Chondrocyte (in vitro differentiated cells): ENCODE results near the gene PPP1R13L. TPM values are rescaled to one million over a fixed set of nuclear protein-coding genes. Genes with fewer than 3 reads are reported as not detected.

Experiments
- DNase-seq: peaks from one replicate; pipeline ENCODE4 v3.0.0; 2021; ENCODE audit warnings: mixed read lengths, low spot score
- H3K27ac Mint-ChIP-seq: one replicate; pipeline ENCODE4 v1.8.0; 2021; ENCODE audit warnings: mild to moderate bottlenecking, moderate library complexity, mixed read lengths; ENCODE audit not compliant: unreplicated experiment
- H3K27me3 Mint-ChIP-seq: 2 replicates; pipeline ENCODE4 v1.8.0; 2021; ENCODE audit warnings: low read depth, mixed read lengths
- H3K36me3 Mint-ChIP-seq: 2 replicates; pipeline ENCODE4 v1.8.0; 2021; ENCODE audit warnings: low read depth, mixed read lengths
- H3K4me1 Mint-ChIP-seq: 2 replicates; pipeline ENCODE4 v1.8.0; 2021; ENCODE audit warnings: low read depth, mild to moderate bottlenecking, mixed read lengths
- H3K4me3 Mint-ChIP-seq: one replicate; pipeline ENCODE4 v1.8.0; 2021; ENCODE audit warnings: mild to moderate bottlenecking, moderate library complexity, mixed read lengths; ENCODE audit not compliant: unreplicated experiment
- H3K9me3 Mint-ChIP-seq: 2 replicates; pipeline ENCODE4 v1.8.0; 2021; ENCODE audit warnings: low read depth, mixed read lengths
- total RNA-seq: library from RNA; stranded (reverse); gene quantifications from 3 replicates; pipeline ENCODE4 v1.2.1, GENCODE V29; 2021
- TF ChIP-seq, protein P1 (sequence below): fragments of 200-600 bp; sonication (generic); IDR thresholded peaks from 2 replicates; pipeline ENCODE4 v1.5.0; 2021; ENCODE audit warnings: antibody characterized with exemption, mild to moderate bottlenecking, moderate library complexity

PPP1R13L gene
- total RNA-seq, 1 donor from 2014 or later: 111 TPM

DNA sequence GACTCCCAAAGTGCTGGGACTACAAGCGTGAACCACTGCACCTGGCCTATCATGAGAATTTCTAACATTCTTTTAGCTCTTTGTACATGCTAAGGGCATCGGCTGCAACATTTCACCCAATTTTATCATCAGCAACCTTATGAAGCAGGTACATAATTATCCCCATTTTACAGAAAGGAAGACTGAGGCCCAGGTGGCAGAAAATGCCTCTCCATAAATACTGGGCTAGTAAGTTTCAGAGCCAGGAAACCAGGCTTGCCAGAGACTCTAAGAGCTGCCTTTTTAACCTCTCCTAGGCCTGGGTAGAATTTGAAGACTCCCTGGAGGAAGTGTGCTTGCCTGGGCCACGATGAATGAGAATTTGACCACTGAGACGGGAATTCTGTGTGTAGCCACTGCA, 36.7 kb downstream of the PPP1R13L start:
- Mint-ChIP-seq H3K27ac (no peak overlapping the region), H3K4me1 (peaks cover 15% of the 10 kb centered on the region), H3K36me3 (no peaks in the 10 kb centered on the region), H3K9me3 (no peaks in the 10 kb centered on the region), H3K27me3 (no peaks in the 10 kb centered on the region), H3K4me3 (no peak overlapping the region)
- DNase-seq: no peak
- TF ChIP-seq, protein P1, sequence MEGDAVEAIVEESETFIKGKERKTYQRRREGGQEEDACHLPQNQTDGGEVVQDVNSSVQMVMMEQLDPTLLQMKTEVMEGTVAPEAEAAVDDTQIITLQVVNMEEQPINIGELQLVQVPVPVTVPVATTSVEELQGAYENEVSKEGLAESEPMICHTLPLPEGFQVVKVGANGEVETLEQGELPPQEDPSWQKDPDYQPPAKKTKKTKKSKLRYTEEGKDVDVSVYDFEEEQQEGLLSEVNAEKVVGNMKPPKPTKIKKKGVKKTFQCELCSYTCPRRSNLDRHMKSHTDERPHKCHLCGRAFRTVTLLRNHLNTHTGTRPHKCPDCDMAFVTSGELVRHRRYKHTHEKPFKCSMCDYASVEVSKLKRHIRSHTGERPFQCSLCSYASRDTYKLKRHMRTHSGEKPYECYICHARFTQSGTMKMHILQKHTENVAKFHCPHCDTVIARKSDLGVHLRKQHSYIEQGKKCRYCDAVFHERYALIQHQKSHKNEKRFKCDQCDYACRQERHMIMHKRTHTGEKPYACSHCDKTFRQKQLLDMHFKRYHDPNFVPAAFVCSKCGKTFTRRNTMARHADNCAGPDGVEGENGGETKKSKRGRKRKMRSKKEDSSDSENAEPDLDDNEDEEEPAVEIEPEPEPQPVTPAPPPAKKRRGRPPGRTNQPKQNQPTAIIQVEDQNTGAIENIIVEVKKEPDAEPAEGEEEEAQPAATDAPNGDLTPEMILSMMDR: no peak

DNA sequence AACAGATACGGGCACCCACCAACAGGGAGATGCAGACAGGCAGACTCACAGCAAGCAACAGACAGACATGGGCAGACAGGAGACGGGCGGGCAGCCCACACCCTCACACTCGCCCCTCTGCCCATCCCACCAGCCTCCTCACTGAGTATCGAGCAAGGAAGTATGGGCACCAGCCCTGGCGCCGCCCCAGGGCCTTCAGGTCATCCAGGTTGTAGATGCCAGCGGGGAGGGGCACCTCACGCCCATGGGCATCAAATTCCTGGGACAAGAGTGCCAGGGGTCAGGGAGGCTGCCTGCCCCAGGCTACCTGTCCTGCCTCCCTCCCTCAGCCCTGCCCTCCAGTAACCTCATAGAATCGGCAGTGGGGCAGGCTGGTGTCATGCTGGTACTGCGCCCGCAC, 40.2 kb downstream of the PPP1R13L start:
- Mint-ChIP-seq H3K36me3 (peaks cover 5% of the 10 kb centered on the region), H3K27ac (no peak overlapping the region), H3K4me3 (no peak overlapping the region), H3K4me1 (peaks cover 4% of the 10 kb centered on the region), H3K27me3 (no peaks in the 10 kb centered on the region), H3K9me3 (no peaks in the 10 kb centered on the region)
- TF ChIP-seq, protein P1: no peak
- no peak for DNase-seq

DNA sequence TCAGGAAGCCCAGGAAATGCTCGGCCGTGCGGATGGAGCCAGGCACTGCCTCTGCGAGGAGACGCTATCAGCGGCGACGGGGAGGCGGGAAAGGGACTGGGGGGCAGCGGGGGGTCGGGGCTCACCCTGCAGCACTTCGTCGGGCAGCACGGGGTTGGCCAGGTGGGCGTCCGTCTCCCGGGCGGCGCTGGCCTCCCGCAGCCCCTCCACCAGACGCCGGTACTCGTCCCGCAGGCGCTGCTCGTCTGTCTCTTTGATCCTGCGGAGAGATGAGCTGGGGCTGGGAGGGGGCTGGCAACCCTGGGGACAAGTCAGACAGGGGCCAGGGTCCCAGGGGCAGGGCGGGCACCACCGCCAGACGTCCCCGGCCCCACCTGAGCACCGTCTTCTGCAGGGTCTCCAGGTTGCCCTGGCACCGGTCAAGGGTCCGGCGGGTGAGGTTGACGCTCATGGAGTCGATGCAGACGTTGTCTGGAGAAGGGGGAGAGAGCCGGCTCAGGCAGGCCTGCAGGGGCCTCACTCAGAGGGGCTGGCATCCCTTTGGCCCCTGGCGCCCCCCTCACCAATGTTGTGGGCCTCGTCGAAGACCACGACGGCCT, 40.9 kb downstream of the PPP1R13L start:
- peaks cover 7% of the 10 kb centered on the region for H3K36me3 Mint-ChIP-seq
- H3K4me1 Mint-ChIP-seq: peaks cover 2% of the 10 kb centered on the region
- H3K9me3 Mint-ChIP-seq: no peaks in the 10 kb centered on the region
- peak; percentile 92 for DNase-seq
- H3K27me3 Mint-ChIP-seq: no peaks in the 10 kb centered on the region
- TF ChIP-seq, protein P1: no peak
- H3K27ac Mint-ChIP-seq: no peak overlapping the region
- H3K4me3 Mint-ChIP-seq: no peak overlapping the region

DNA sequence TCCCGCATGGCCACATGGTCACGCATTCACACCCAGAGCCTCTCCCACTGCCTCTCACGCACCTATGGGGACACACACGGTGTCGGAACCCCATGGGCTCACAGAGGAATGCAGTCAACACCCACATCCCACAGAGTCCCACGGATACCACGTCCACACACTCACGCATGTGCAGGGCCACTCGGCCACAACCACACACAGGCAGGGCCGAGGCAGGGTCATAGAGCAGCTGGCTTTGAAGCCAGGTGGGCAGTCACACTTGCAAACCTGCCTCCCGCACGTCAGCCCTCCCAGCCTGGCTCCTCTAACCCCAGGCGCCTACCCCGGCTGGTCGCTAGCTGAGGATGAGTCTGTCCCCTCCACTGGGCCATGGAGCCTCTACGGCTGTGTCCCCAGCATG, 42.6 kb downstream of the PPP1R13L start:
- TF ChIP-seq, protein P1: no peak

DNA sequence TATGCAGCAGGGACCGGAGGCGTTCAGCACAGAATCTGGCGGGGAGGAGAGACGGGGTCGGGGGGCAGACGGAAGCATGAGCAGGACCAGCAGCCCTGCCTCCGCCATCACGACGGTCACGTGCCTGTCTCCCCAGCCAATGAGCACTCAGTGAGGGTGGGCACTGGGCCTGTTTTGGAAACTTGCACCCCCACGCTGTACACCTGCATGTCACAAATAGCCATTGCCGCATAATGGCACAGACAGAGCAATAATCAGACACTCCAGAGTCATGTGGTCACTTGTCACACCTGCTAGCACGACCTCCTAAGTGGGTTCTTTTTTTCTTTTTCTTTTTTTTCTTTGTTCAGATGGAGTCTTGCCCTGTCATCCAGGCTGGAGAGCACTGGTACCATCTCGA, 43.3 kb downstream of the PPP1R13L start:
- H3K9me3 Mint-ChIP-seq: no peaks in the 10 kb centered on the region
- H3K27me3 Mint-ChIP-seq: no peaks in the 10 kb centered on the region
- H3K4me3 Mint-ChIP-seq: no peak overlapping the region
- H3K27ac Mint-ChIP-seq: no peak overlapping the region
- no peaks in the 10 kb centered on the region for H3K4me1 Mint-ChIP-seq
- peaks cover 11% of the 10 kb centered on the region for H3K36me3 Mint-ChIP-seq
- no peak for DNase-seq
- TF ChIP-seq, protein P1: no peak

More for the DNA sequence above, 42.6 kb downstream of the PPP1R13L start:
- H3K4me1 Mint-ChIP-seq: no peaks in the 10 kb centered on the region
- no peaks in the 10 kb centered on the region for H3K27me3 Mint-ChIP-seq
- H3K27ac Mint-ChIP-seq: no peak overlapping the region
- no peak overlapping the region for H3K4me3 Mint-ChIP-seq
- DNase-seq: no peak
- peaks cover 7% of the 10 kb centered on the region for H3K36me3 Mint-ChIP-seq
- no peaks in the 10 kb centered on the region for H3K9me3 Mint-ChIP-seq
